Measurements from ENCODE around the gene RNF5. TPM values are rescaled to one million over a fixed set of nuclear protein-coding genes. Genes with fewer than 3 reads are reported as not detected.

RNF5 gene
- total and polyA plus RNA-seq, 9 of the 15 experiments (the other 6 are each of a cell fraction or from before 2014, with no cell fraction given), result 62.2 to 245 (median 129) TPM

DNA sequence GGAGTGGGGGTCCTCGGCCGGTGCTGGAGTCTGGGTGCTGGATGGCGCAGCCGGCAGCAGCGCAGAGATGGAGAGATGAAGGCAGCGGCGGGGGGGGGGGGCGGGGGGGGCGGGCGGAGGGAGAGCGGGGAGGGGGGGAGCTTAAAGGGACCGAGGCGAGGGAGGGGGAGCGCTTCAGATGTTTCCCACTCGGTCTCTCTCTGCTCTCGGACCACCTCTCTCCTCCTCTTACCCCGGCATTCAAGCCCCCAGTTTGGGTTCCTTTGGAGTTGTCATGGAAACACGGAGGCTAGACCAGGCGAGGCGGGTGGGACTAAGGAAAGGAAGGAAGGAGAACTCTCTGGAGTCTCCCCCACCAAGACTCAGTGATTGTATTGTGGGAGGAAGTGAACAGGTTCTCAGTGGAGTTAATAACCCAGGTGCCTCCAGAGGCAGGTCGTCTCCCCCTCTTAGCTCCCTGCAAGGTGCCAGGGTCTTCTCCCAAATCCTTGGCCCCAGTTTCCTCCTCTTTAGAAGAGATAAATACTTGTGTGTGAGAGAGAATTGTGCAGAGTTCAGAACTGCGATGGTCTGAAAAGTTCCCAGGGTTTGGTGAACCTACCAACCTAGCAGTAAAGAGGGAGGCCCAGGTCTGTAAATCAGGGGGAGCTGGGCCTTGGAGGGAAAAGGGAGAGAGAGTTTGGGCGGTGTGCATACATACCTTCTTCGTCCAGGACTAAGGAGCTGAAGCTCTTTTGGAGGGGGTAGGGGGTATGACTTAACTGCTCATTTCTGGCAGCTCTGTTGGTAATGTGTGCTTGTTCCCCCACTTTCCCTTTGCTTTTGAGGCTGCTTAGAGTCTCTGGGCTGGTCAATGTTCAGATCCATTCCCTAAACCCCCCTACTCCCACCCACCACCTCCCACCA lies 26.1 kb upstream of the RNF5 start, which contains the start of gene PRRT1 (continued):
- TF ChIP-seq, protein P1, sequence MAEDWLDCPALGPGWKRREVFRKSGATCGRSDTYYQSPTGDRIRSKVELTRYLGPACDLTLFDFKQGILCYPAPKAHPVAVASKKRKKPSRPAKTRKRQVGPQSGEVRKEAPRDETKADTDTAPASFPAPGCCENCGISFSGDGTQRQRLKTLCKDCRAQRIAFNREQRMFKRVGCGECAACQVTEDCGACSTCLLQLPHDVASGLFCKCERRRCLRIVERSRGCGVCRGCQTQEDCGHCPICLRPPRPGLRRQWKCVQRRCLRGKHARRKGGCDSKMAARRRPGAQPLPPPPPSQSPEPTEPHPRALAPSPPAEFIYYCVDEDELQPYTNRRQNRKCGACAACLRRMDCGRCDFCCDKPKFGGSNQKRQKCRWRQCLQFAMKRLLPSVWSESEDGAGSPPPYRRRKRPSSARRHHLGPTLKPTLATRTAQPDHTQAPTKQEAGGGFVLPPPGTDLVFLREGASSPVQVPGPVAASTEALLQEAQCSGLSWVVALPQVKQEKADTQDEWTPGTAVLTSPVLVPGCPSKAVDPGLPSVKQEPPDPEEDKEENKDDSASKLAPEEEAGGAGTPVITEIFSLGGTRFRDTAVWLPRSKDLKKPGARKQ (CRISPR knock-in tag; IDR thresholded peaks at IDR 0.05), result 0 out of 2 replicates have a peak, but pooled peaks have one; percentile 41
- TF ChIP-seq PRDM10 (IDR thresholded peaks at IDR 0.05; ENCODE audit: partially characterized antibody), result peak; percentile 5
- TF ChIP-seq RBM39 (optimal IDR thresholded peaks at IDR 0.05; ENCODE audit: low read depth, low read length), result peak; percentile 26
- no peak for TF ChIP-seq ZNF583 (CRISPR knock-in tag; IDR thresholded peaks at IDR 0.05)
- TF ChIP-seq, protein P2, sequence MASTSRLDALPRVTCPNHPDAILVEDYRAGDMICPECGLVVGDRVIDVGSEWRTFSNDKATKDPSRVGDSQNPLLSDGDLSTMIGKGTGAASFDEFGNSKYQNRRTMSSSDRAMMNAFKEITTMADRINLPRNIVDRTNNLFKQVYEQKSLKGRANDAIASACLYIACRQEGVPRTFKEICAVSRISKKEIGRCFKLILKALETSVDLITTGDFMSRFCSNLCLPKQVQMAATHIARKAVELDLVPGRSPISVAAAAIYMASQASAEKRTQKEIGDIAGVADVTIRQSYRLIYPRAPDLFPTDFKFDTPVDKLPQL (IDR thresholded peaks at IDR 0.05; ENCODE audit: extremely low read depth, insufficient read length), result no peak
- peak; percentile 21; the same call in 1 of the 2 replicates for TF ChIP-seq ZFX (CRISPR knock-in tag; IDR thresholded peaks at IDR 0.05)
- peak; percentile 88 for TF ChIP-seq RFX1 (IDR thresholded peaks at IDR 0.05)
- no peak for TF ChIP-seq ZNF77 (CRISPR knock-in tag; IDR thresholded peaks at IDR 0.05)
- 0 out of 2 replicates have a peak, but pooled peaks have one; percentile 7 for TF ChIP-seq PML (IDR thresholded peaks at IDR 0.05; ENCODE audit: low read length)
- peak; percentile 78; the same call in 1 of the 2 replicates for TF ChIP-seq SPI1 (IDR thresholded peaks at IDR 0.05; ENCODE audit: borderline replicate concordance, low read depth, low read length)
- TF ChIP-seq, protein P3, sequence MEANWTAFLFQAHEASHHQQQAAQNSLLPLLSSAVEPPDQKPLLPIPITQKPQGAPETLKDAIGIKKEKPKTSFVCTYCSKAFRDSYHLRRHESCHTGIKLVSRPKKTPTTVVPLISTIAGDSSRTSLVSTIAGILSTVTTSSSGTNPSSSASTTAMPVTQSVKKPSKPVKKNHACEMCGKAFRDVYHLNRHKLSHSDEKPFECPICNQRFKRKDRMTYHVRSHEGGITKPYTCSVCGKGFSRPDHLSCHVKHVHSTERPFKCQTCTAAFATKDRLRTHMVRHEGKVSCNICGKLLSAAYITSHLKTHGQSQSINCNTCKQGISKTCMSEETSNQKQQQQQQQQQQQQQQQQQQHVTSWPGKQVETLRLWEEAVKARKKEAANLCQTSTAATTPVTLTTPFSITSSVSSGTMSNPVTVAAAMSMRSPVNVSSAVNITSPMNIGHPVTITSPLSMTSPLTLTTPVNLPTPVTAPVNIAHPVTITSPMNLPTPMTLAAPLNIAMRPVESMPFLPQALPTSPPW (CRISPR knock-in tag; IDR thresholded peaks at IDR 0.05), result peak; percentile 92
- TF ChIP-seq POLR2B (IDR thresholded peaks at IDR 0.05; ENCODE audit: low read depth, partially characterized antibody), result no peak
- TF ChIP-seq, protein P4, sequence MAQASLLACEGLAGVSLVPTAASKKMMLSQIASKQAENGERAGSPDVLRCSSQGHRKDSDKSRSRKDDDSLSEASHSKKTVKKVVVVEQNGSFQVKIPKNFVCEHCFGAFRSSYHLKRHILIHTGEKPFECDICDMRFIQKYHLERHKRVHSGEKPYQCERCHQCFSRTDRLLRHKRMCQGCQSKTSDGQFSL (CRISPR knock-in tag; IDR thresholded peaks at IDR 0.05), result 0 out of 2 replicates have a peak, but pooled peaks have one; percentile 20
- TF ChIP-seq, protein P4 (tag; IDR thresholded peaks at IDR 0.05), result peak in 1 of 2 experiments; percentile 95; a peak in 2 of 4 replicates
- TF ChIP-seq ETV1 (tag; conservative IDR thresholded peaks at IDR 0.05; ENCODE audit: low read depth), result no peak

Data from K562 (cell line).